Panc1 (cell line): Measurements from ENCODE around the gene PLXNA2. TPM values are rescaled to one million over a fixed set of nuclear protein-coding genes. Genes with fewer than 3 reads are reported as not detected.

Experiments used
- ATAC-seq: fragments of 200-7000 bp; cut with Tn5 transposase; 2 replicates; pipeline ENCODE4 v1.9.1; 2020; ENCODE audit warnings: mild to moderate bottlenecking, moderate library complexity
- BruUV-seq: library from RNA; stranded (reverse); fragments of 400-500 nt; replicated peaks from 2 replicates; lab custom pipeline; 2021; lab: Mats Ljungman, UMichigan
- CTCF ChIA-PET: fragments of 300-600 bp; sonication (Branson Sonifier 250); formaldehyde crosslinking; loops from one replicate; lab custom pipeline; 2022; ENCODE audit warnings: antibody characterized with exemption; lab: Charles Lee
- POLR2A ChIA-PET: fragments of 300-600 bp; sonication (Branson Sonifier 250); formaldehyde crosslinking; loops from one replicate; lab custom pipeline; 2022; ENCODE audit warnings: antibody characterized with exemption; lab: Charles Lee
- DNase-seq: peaks from one replicate; pipeline ENCODE4 v3.0.0-alpha.2; 2010; ENCODE audit warnings: low read depth, low spot score
- H3K27ac ChIP-seq: 2 replicates; pipeline ENCODE4 v1.5.1; 2011; ENCODE audit warnings: mild to moderate bottlenecking, low read length, inconsistent platforms
- H3K27me3 ChIP-seq: fragments of 200-500 bp; sonication (Bioruptor generic); 2 replicates; pipeline ENCODE4 v1.6.0; 2014; ENCODE audit warnings: low read length, inconsistent platforms; ENCODE audit not compliant: control insufficient read depth, insufficient read depth
- H3K36me3 ChIP-seq: fragments of 200-500 bp; sonication (Bioruptor generic); 2 replicates; pipeline ENCODE4 v1.5.1; 2014; ENCODE audit warnings: inconsistent platforms, mild to moderate bottlenecking, low read length, moderate library complexity; ENCODE audit not compliant: control insufficient read depth, insufficient read depth
- H3K4me1 ChIP-seq: 2 replicates; pipeline ENCODE4 v1.5.1; 2011; ENCODE audit warnings: inconsistent platforms, mild to moderate bottlenecking, low read length, moderate library complexity; ENCODE audit not compliant: control insufficient read depth, insufficient read depth
- H3K4me3 ChIP-seq, 2 experiments: 2 replicates each; pipeline ENCODE4 v1.5.1; 2011 to 2012; ENCODE audit warnings: low read depth in 2 of 2, low read length in 2 of 2, mild to moderate bottlenecking in 2 of 2, inconsistent platforms in 1 of 2, moderate library complexity in 1 of 2
- H3K9me3 ChIP-seq: fragments of 200-500 bp; sonication (Bioruptor generic); 2 replicates; pipeline ENCODE4 v1.5.1; 2014; ENCODE audit warnings: low read depth, mild to moderate bottlenecking, inconsistent platforms, low read length, moderate library complexity; ENCODE audit not compliant: control insufficient read depth, insufficient read depth
- CTCF ChIP-seq: fragments of 450-650 bp; IDR thresholded peaks from 2 replicates; pipeline ENCODE4 v1.5.1; 2017; ENCODE audit warnings: mild to moderate bottlenecking
- POLR2AphosphoS5 ChIP-seq: IDR thresholded peaks from 2 replicates; pipeline ENCODE4 v1.6.1; 2012; ENCODE audit warnings: mild to moderate bottlenecking, low read depth, low read length, moderate library complexity
- REST ChIP-seq, 2 experiments: IDR thresholded peaks; 2 replicates each; pipeline ENCODE4 v1.6.1; 2011 to 2012; ENCODE audit warnings: low read depth in 2 of 2, control low read depth in 1 of 2, low read length in 1 of 2, mild to moderate bottlenecking in 1 of 2, moderate library complexity in 1 of 2; ENCODE audit not compliant: insufficient read depth in 1 of 2
- SIN3A ChIP-seq: IDR thresholded peaks from 2 replicates; pipeline ENCODE4 v1.6.1; 2012; ENCODE audit warnings: low read depth, mild to moderate bottlenecking, low read length, moderate library complexity, borderline replicate concordance; ENCODE audit not compliant: insufficient read depth
- TCF7L2 ChIP-seq: IDR thresholded peaks from 2 replicates; pipeline ENCODE4 v1.6.1; 2011; ENCODE audit warnings: mild to moderate bottlenecking, low read depth, low read length, inconsistent platforms
- in situ Hi-C: cut with HindIII; loops from 2 replicates; pipeline ENCODE4 v1.10.0; 2016; ENCODE audit warnings: low sequenced_read_pairs, low pct_unique_long_range_greater_than_20kb
- intact Hi-C: fragments of 100-400 bp; cut with micrococcal nuclease; formaldehyde crosslinking; loops from one replicate; pipeline ENCODE4 v1.10.0; 2022; ENCODE audit not compliant: unreplicated experiment
- total RNA-seq: library from RNA; stranded (reverse); gene quantifications from one replicate; pipeline ENCODE4 v1.2.1, GENCODE V29; 2021; ENCODE audit not compliant: unreplicated experiment

The PLXNA2 gene
- total RNA-seq, 1 experiment from 2014 or later: 0.98 TPM

GRCh38 chr1:208101661-208102431 is 142.3 kb downstream of the PLXNA2 start:
- H3K36me3 ChIP-seq: no peaks in the 10 kb centered on the region
- H3K4me1 ChIP-seq: no peaks in the 10 kb centered on the region
- in situ Hi-C loops: no loop called here
- TF ChIP-seq SIN3A (no peak), CTCF (no peak), REST (IDR thresholded peaks at IDR 0.05; ENCODE audit: insufficient read depth in 1 of 2, low read depth in 2 of 2, low read length in 1 of 2) (no peak), TCF7L2 (no peak), POLR2AphosphoS5 (no peak)
- no peak overlapping the region for H3K4me3 ChIP-seq
- BruUV-seq: no TSS peak
- no peaks in the 10 kb centered on the region for H3K9me3 ChIP-seq
- ChIA-PET CTCF (no interaction called here), POLR2A (no interaction called here)
- DNase-seq: no peak
- no peak for ATAC-seq
- H3K27me3 ChIP-seq: no peaks in the 10 kb centered on the region
- intact Hi-C loops: no loop called here
- H3K27ac ChIP-seq: no peak overlapping the region

DNA sequence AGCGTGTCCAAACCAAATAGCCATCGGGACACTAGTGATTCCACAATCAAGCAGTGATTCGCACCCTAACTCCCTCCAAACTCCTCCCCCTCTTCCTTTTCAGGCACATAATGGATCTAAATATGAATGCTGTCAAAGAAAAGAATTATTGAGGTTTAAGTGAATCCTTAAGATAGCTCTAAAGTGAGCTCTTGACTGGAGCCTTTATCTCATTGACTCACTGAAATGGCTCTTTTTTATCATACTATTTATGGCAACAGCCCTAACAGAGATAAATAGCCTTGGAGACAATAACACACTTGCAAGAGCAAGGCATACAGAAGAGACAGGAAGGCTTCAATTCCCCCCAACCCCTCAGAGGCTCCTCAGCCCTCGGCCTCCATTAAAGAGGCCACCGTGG is 143.3 kb downstream of the PLXNA2 start:
- H3K9me3 ChIP-seq: no peaks in the 10 kb centered on the region
- no peaks in the 10 kb centered on the region for H3K36me3 ChIP-seq
- no peak overlapping the region for H3K4me3 ChIP-seq
- H3K4me1 ChIP-seq: no peaks in the 10 kb centered on the region
- H3K27ac ChIP-seq: no peak overlapping the region
- no TSS peak for BruUV-seq
- ChIA-PET POLR2A (no interaction called here), CTCF (no interaction called here)
- no peaks in the 10 kb centered on the region for H3K27me3 ChIP-seq
- DNase-seq (no peak), ATAC-seq (no peak)
- in situ Hi-C loops (no loop called here), intact Hi-C loops (no loop called here)
- TF ChIP-seq TCF7L2: no peak
- TF ChIP-seq CTCF: no peak
- no peak for TF ChIP-seq REST (IDR thresholded peaks at IDR 0.05; ENCODE audit: insufficient read depth in 1 of 2, low read depth in 2 of 2, low read length in 1 of 2)
- TF ChIP-seq POLR2AphosphoS5: no peak
- no peak for TF ChIP-seq SIN3A
